PC-3 (cell line): ENCODE measurements around the gene SNX32. TPM values are rescaled to one million over a fixed set of nuclear protein-coding genes. Genes with fewer than 3 reads are reported as not detected.

Source experiments
- ATAC-seq: fragments of 200-7000 bp; cut with Tn5 transposase; 2 replicates; pipeline ENCODE4 v1.9.1; 2020; ENCODE audit warnings: mild to moderate bottlenecking, moderate library complexity
- BruUV-seq: library from RNA; stranded (reverse); fragments of 400-500 nt; replicated peaks from 2 replicates; lab custom pipeline; 2021; lab: Mats Ljungman, UMichigan
- CTCF ChIA-PET: fragments of 300-600 bp; sonication (Branson Sonifier 250); formaldehyde crosslinking; loops from one replicate; lab custom pipeline; 2022; ENCODE audit warnings: antibody characterized with exemption; lab: Charles Lee
- POLR2A ChIA-PET: fragments of 300-600 bp; sonication (Branson Sonifier 250); formaldehyde crosslinking; loops from one replicate; lab custom pipeline; 2022; ENCODE audit warnings: antibody characterized with exemption; ENCODE audit not compliant: unreplicated experiment; lab: Charles Lee
- DNase-seq: peaks from one replicate; pipeline ENCODE4 v3.0.0-alpha.2; 2015
- H2AFZ ChIP-seq: fragments of 300-600 bp; sonication (generic); 2 replicates; pipeline ENCODE4 v1.6.0; 2016; ENCODE audit warnings: antibody characterized with exemption, low read length
- H3F3A ChIP-seq: fragments of 300-600 bp; sonication (generic); one replicate; pipeline ENCODE4 v1.6.0; 2017; ENCODE audit warnings: antibody characterized with exemption, low read length, control low read depth, mild to moderate bottlenecking; ENCODE audit not compliant: unreplicated experiment
- H3K27ac ChIP-seq: fragments of 300-600 bp; sonication (generic); 2 replicates; pipeline ENCODE4 v1.5.1; 2016; ENCODE audit warnings: mild to moderate bottlenecking, low read length
- H3K27me3 ChIP-seq: fragments of 300-600 bp; sonication (generic); 2 replicates; pipeline ENCODE4 v1.6.1; 2016; ENCODE audit warnings: low read length, mixed read lengths
- H3K36me3 ChIP-seq: fragments of 300-600 bp; sonication (generic); 2 replicates; pipeline ENCODE4 v1.6.1; 2016; ENCODE audit warnings: low read depth, mixed run types, low read length, mixed read lengths
- H3K4me1 ChIP-seq: fragments of 300-600 bp; sonication (generic); 2 replicates; pipeline ENCODE4 v1.5.1; 2016; ENCODE audit warnings: low read length; ENCODE audit not compliant: insufficient read depth
- H3K4me2 ChIP-seq: fragments of 300-600 bp; sonication (generic); 2 replicates; pipeline ENCODE4 v1.6.0; 2016; ENCODE audit warnings: low read length
- H3K4me3 ChIP-seq: fragments of 300-600 bp; sonication (generic); 2 replicates; pipeline ENCODE4 v1.5.1; 2016; ENCODE audit warnings: mild to moderate bottlenecking, low read length, mixed read lengths
- H3K79me2 ChIP-seq: fragments of 300-600 bp; sonication (generic); 2 replicates; pipeline ENCODE4 v1.6.1; 2017; ENCODE audit warnings: low read length, mixed read lengths
- H3K9ac ChIP-seq: fragments of 300-600 bp; sonication (generic); 2 replicates; pipeline ENCODE4 v1.6.0; 2016; ENCODE audit warnings: mild to moderate bottlenecking, low read length
- H3K9me2 ChIP-seq: fragments of 300-600 bp; sonication (generic); replicated peaks from 2 replicates; pipeline ENCODE4 v1.6.1; 2016; ENCODE audit warnings: mixed run types, low read length, mixed read lengths
- H3K9me3 ChIP-seq: fragments of 300-600 bp; sonication (generic); 2 replicates; pipeline ENCODE4 v1.6.1; 2016; ENCODE audit warnings: low read length, mixed read lengths
- H4K20me1 ChIP-seq: fragments of 300-600 bp; sonication (generic); 2 replicates; pipeline ENCODE4 v1.6.1; 2016; ENCODE audit warnings: low read length, mixed read lengths
- CTCF ChIP-seq: fragments of 300-600 bp; sonication (generic); conservative IDR thresholded peaks from 2 replicates; pipeline ENCODE4 v1.5.1; 2017; ENCODE audit warnings: antibody characterized with exemption, low read depth, mild to moderate bottlenecking, low read length
- EZH2 ChIP-seq: fragments of 300-600 bp; sonication (generic); IDR thresholded peaks from one replicate; pipeline ENCODE4 v1.6.1; 2017; ENCODE audit warnings: antibody characterized with exemption, mild to moderate bottlenecking, low read length; ENCODE audit not compliant: unreplicated experiment
- EZH2phosphoT487 ChIP-seq: fragments of 300-600 bp; sonication (generic); IDR thresholded peaks from 2 replicates; pipeline ENCODE4 v1.6.1; 2018; ENCODE audit warnings: mild to moderate bottlenecking, antibody characterized with exemption, low read length, borderline replicate concordance
- intact Hi-C: fragments of 100-400 bp; cut with micrococcal nuclease; formaldehyde crosslinking; loops from 2 replicates; pipeline ENCODE4 v1.9.0; 2023
- total RNA-seq: library from RNA; depleted of rRNA; stranded (reverse); fragments of >200 nt; gene quantifications from 2 replicates; pipeline ENCODE4 v1.2.3, GENCODE V29; 2014

The SNX32 gene
- total RNA-seq, 1 experiment from 2014 or later: not detected

GRCh38 chr11:65861533-65862183 lies 27.9 kb downstream of the SNX32 start:
- peaks cover 38% of the 10 kb centered on the region for H3K79me2 ChIP-seq
- H3K4me2 ChIP-seq: peak overlapping the region; percentile 98
- ChIA-PET CTCF (interaction anchor here (0.6 kb wide), 1 partner anchor 90 kb away, joined by 5 read pairs; no protein-coding TSS in a partner anchor), POLR2A (interaction anchor here (0.5 kb wide), 1 partner anchor 37 kb away, joined by 12 read pairs; no protein-coding TSS in a partner anchor)
- peak overlapping the region; percentile 79 for H3K4me3 ChIP-seq
- BruUV-seq: TSS peak; percentile 23
- no peak for ATAC-seq
- H3K4me1 ChIP-seq: peaks cover 19% of the 10 kb centered on the region
- no peaks in the 10 kb centered on the region for H3K9me3 ChIP-seq
- H3K36me3 ChIP-seq: peaks cover 20% of the 10 kb centered on the region; the same call in 1 of the 2 replicates
- TF ChIP-seq EZH2phosphoT487: no peak
- TF ChIP-seq CTCF: no peak
- no peak for TF ChIP-seq EZH2
- H3K27ac ChIP-seq: no peak overlapping the region
- intact Hi-C loops: no loop called here
- H3K9ac ChIP-seq: peak overlapping the region; percentile 90
- H3K27me3 ChIP-seq: no peaks in the 10 kb centered on the region
- no peak for DNase-seq
- peaks cover 11% of the 10 kb centered on the region for H3F3A ChIP-seq
- no peaks in the 10 kb centered on the region for H3K9me2 ChIP-seq
- H2AFZ ChIP-seq: peak overlapping the region; percentile 93; the same call in 1 of the 2 replicates
- H4K20me1 ChIP-seq: peaks cover 9% of the 10 kb centered on the region

- no peak for ATAC-seq
- H3K4me1 ChIP-seq: peaks cover 19% of the 10 kb centered on the region
- POLR2A ChIA-PET: no interaction called here
- H3K27ac ChIP-seq: no peak overlapping the region
- no peaks in the 10 kb centered on the region for H3K9me2 ChIP-seq
- peaks cover 3% of the 10 kb centered on the region for H4K20me1 ChIP-seq
- H3K27me3 ChIP-seq: no peaks in the 10 kb centered on the region
- H3K9ac ChIP-seq: no peak overlapping the region
- no peak overlapping the region for H2AFZ ChIP-seq
- TF ChIP-seq CTCF (no peak), EZH2phosphoT487 (no peak), EZH2 (no peak)
- intact Hi-C loops: no loop called here
- no peak for DNase-seq
- BruUV-seq: no TSS peak
- peaks cover 32% of the 10 kb centered on the region for H3K79me2 ChIP-seq
- H3K36me3 ChIP-seq: peaks cover 20% of the 10 kb centered on the region; the same call in 1 of the 2 replicates
- H3K4me2 ChIP-seq: peak overlapping the region; percentile 98
- H3F3A ChIP-seq: peaks cover 11% of the 10 kb centered on the region
- H3K9me3 ChIP-seq: no peaks in the 10 kb centered on the region
- CTCF ChIA-PET: no interaction called here
- H3K4me3 ChIP-seq: peak overlapping the region; percentile 79; the same call in 1 of the 2 replicates
Measured at GRCh38 chr11:65862191-65862735, 28.5 kb downstream of the SNX32 start.
